NT2/D1 (cell line): ENCODE data around the gene SLC5A10.

Experiments used
- YY1 ChIP-seq: IDR thresholded peaks from 2 replicates; pipeline ENCODE4 v1.6.1; 2011; ENCODE audit not compliant: insufficient read length, insufficient read depth
- ZNF274 ChIP-seq: IDR thresholded peaks from 2 replicates; pipeline ENCODE4 v1.6.1; 2011; ENCODE audit warnings: mild to moderate bottlenecking, low read depth, low read length

GRCh38 chr17:18997650-18998196 lies 45.8 kb downstream of the SLC5A10 start:
- TF ChIP-seq ZNF274 (no peak), YY1 (no peak)
